IPS-18a (cell line): ENCODE results near the gene SERF1A.
"Not testable (repeated sequence)": the region's sequence is repeated elsewhere in the genome, so short reads cannot be mapped to it uniquely, and the experiment has no call there.

Experiments used
- H3K27ac ChIP-seq: one replicate; pipeline ENCODE4 v1.5.1; 2013; ENCODE audit warnings: low read length
- H3K27me3 ChIP-seq: one replicate; pipeline ENCODE4 v1.6.1; 2013; ENCODE audit warnings: mild to moderate bottlenecking, low read length; ENCODE audit not compliant: control insufficient read depth, insufficient read depth
- H3K36me3 ChIP-seq: one replicate; pipeline ENCODE4 v1.6.1; 2013; ENCODE audit warnings: low read depth, low read length; ENCODE audit not compliant: control insufficient read depth
- H3K4me1 ChIP-seq: one replicate; pipeline ENCODE4 v1.6.1; 2013; ENCODE audit warnings: low read depth, low read length; ENCODE audit not compliant: control insufficient read depth
- H3K4me3 ChIP-seq: one replicate; pipeline ENCODE4 v1.5.1; 2013; ENCODE audit warnings: low read length
- H3K9ac ChIP-seq: one replicate; pipeline ENCODE4 v1.6.1; 2013; ENCODE audit warnings: mild to moderate bottlenecking, low read length, moderate library complexity
- H3K9me3 ChIP-seq: one replicate; pipeline ENCODE4 v1.6.1; 2013; ENCODE audit warnings: low read depth, low read length; ENCODE audit not compliant: control insufficient read depth

The SERF1A gene

GRCh38 chr5:70900533-70901271, at the start of gene SERF1A:
Gene SERF1A, plus strand, starts transcription at chr5:70900669. Its CDS starts 201 bp downstream, at chr5:70900870.
- not testable (repeated sequence) for H3K4me1 ChIP-seq, H3K9me3 ChIP-seq, H3K4me3 ChIP-seq, H3K27me3 ChIP-seq, H3K27ac ChIP-seq, H3K9ac ChIP-seq, H3K36me3 ChIP-seq

GRCh38 chr5:70866778-70867177, 33.7 kb upstream of the SERF1A start:
- H3K27me3 ChIP-seq, H3K9ac ChIP-seq, H3K9me3 ChIP-seq, H3K4me3 ChIP-seq, H3K36me3 ChIP-seq, H3K27ac ChIP-seq, H3K4me1 ChIP-seq: not testable (repeated sequence)

DNA sequence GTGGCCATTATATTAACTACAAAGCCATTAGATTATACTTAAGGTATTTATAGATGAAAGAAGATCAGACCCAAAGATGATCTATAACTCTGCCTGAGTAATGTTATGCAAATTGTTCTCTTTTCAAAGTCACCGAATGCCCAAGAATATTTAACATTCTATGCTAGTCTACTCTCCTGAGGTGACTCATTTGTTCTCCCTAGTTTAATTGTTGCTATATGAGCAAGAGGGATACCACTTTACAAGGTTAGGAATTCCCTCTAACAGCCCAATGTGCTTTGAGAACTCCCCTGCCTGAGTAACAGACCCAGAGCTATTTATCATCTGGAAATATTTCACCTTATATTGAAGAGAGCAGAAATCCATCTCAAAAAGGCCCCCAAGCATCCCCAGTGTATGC, 29.8 kb upstream of the SERF1A start:
- H3K4me3 ChIP-seq, H3K27me3 ChIP-seq, H3K27ac ChIP-seq, H3K4me1 ChIP-seq, H3K9me3 ChIP-seq, H3K36me3 ChIP-seq, H3K9ac ChIP-seq: not testable (repeated sequence)

DNA sequence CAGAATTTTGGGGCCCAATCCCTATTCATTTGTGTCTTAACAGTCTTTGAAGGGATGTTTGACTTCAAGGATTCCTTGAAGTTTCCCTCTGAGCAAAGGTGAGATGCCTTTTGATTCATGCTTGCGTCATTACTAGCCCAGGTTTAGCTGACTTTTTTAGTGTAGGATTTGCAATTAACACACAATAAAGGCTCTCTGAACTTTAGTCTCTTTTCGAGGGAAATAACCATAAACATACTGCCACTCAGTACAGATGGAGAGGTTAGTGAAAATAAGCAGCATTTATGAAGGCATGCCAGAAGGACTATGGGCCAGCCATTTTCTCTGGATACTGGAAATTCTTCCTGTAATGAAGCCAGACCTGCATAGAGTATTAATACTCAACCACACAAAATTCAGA, 4.4 kb upstream of the SERF1A start:
- not testable (repeated sequence) for H3K9me3 ChIP-seq, H3K27ac ChIP-seq, H3K36me3 ChIP-seq, H3K4me3 ChIP-seq, H3K4me1 ChIP-seq, H3K9ac ChIP-seq, H3K27me3 ChIP-seq

- H3K4me3 ChIP-seq, H3K9me3 ChIP-seq, H3K27ac ChIP-seq, H3K36me3 ChIP-seq, H3K4me1 ChIP-seq, H3K9ac ChIP-seq, H3K27me3 ChIP-seq: not testable (repeated sequence)
These were observed 753 bp downstream of the SERF1A start for GRCh38 chr5:70901272-70901571.

DNA sequence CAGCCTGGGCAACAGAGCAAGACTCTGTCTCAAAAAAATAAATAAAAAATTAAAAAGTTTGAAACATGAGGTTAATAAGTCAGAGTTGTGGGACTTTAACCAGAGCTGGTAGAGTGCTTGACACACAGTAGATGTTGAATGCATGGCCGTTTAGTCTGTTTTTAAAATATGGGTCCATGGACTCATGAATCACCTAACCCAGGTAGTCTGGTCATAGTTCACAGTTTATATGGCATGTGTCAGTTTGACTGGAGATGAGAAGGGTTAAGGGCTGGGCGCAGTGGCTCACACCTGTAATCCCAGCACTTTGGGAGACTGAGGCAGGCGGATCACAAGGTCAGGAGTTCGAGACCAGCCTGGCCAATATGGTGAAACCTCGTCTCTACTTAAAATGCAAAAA, 6.2 kb downstream of the SERF1A start:
- H3K9me3 ChIP-seq, H3K9ac ChIP-seq, H3K36me3 ChIP-seq, H3K27ac ChIP-seq, H3K27me3 ChIP-seq, H3K4me1 ChIP-seq, H3K4me3 ChIP-seq: not testable (repeated sequence)

DNA sequence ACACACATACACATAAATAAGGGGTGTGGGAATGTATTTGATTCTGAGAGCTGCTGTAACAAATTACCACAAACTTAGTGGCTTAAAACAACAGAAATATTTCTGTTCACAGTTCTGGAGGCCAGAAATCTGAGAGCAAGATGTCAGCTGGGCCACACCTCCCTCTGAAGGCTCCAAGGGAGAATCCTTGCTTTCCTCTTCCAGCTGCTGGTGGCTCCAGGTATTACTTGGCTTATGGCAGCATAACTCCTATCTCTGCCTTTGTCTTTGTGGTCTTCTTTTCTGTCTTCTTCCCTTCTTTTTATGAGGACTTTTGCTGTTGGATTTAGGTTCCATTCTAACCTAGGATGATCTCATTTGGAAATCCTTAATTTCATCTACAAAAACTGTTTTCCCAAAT, 16.4 kb downstream of the SERF1A start:
- not testable (repeated sequence) for H3K27me3 ChIP-seq, H3K4me1 ChIP-seq, H3K36me3 ChIP-seq, H3K4me3 ChIP-seq, H3K9ac ChIP-seq, H3K9me3 ChIP-seq, H3K27ac ChIP-seq

DNA sequence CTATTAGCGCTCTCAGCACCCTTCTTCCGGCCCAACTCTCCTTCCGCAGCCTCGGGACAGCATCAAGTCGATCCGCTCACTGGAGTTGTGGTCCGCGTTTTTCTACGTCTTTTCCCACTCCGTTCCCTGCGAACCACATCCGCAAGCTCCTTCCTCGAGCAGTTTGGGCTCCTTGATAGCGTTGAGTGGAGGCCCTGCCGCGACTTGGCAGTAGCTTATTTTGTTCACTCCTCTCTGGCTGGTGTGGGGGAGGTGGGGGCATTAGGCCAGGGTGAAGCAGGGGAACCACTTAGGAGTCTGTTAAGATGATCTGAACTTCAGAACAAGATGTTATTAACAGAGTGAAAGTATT, 24.7 kb downstream of the SERF1A start:
- H3K27ac ChIP-seq, H3K4me3 ChIP-seq, H3K27me3 ChIP-seq, H3K36me3 ChIP-seq, H3K9ac ChIP-seq, H3K4me1 ChIP-seq, H3K9me3 ChIP-seq: not testable (repeated sequence)

DNA sequence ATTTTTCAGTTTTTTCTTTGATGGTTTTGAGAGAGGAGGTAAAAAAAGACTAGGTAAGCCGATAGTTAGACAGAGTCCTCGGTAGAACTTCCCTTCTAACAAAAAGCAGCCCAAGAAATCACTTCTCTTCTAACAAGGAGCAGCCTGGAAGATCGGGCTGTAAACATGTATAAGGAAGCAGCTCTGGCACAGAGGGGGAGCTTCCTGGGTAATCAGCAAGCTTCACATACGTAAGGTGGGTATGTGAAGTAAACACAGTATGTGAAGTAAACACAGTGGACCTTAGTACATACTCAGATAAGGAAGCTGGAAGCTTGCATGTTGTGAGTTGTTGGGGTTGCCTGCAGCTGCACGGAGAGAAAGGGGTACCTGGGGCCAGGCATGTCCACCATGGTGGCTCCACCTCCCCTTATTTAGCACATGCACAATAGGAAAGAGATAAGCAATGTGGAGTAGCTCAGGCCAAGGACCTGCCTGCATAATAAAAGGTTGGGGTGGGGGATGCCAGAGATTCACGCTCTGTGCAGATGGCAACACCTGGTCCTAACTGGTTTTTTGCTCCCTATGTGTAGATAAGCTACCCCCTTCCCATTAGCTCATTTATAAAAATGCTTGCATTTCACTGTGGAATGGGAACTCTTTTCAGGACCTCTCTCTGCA, 31.4 kb downstream of the SERF1A start:
- not testable (repeated sequence) for H3K4me1 ChIP-seq, H3K27me3 ChIP-seq, H3K36me3 ChIP-seq, H3K9ac ChIP-seq, H3K27ac ChIP-seq, H3K4me3 ChIP-seq, H3K9me3 ChIP-seq

- not testable (repeated sequence) for H3K36me3 ChIP-seq, H3K27me3 ChIP-seq, H3K27ac ChIP-seq, H3K4me1 ChIP-seq, H3K9me3 ChIP-seq, H3K4me3 ChIP-seq, H3K9ac ChIP-seq
These were observed 32.1 kb downstream of the SERF1A start for GRCh38 chr5:70932560-70932959.

- not testable (repeated sequence) for H3K4me1 ChIP-seq, H3K4me3 ChIP-seq, H3K27ac ChIP-seq, H3K9ac ChIP-seq, H3K27me3 ChIP-seq, H3K9me3 ChIP-seq, H3K36me3 ChIP-seq
These were observed 52.6 kb downstream of the SERF1A start for GRCh38 chr5:70953068-70953467.
